HEK293 (cell line): ENCODE results near the gene RPS27.

Experiments
- CTCF ChIP-seq: fragments of 450-650 bp; formaldehyde crosslinking; IDR thresholded peaks from 2 replicates; pipeline ENCODE4 v1.5.1; 2016; ENCODE audit warnings: missing biosample characterization, missing genetic modification characterization
- FEZF1 ChIP-seq: fragments of 450-650 bp; formaldehyde crosslinking; IDR thresholded peaks from 2 replicates; pipeline ENCODE4 v1.5.1; 2016; ENCODE audit warnings: missing biosample characterization, missing genetic modification characterization
- KLF1 ChIP-seq: fragments of 450-650 bp; formaldehyde crosslinking; IDR thresholded peaks from 2 replicates; pipeline ENCODE4 v1.5.1; 2016; ENCODE audit warnings: missing biosample characterization, missing genetic modification characterization
- PRDM1 ChIP-seq: fragments of 450-650 bp; formaldehyde crosslinking; IDR thresholded peaks from 2 replicates; pipeline ENCODE4; 2016; ENCODE audit warnings: missing biosample characterization, missing genetic modification characterization
- SALL2 ChIP-seq: fragments of 450-650 bp; formaldehyde crosslinking; IDR thresholded peaks from 2 replicates; pipeline ENCODE4 v1.5.0; 2017; ENCODE audit warnings: missing biosample characterization, mild to moderate bottlenecking, missing genetic modification characterization, borderline replicate concordance
- TSHZ1 ChIP-seq: fragments of 450-650 bp; formaldehyde crosslinking; IDR thresholded peaks from 2 replicates; pipeline ENCODE4 v1.5.1; 2016; ENCODE audit warnings: missing biosample characterization, missing genetic modification characterization, borderline replicate concordance
- ZBTB11 ChIP-seq: fragments of 450-650 bp; formaldehyde crosslinking; conservative IDR thresholded peaks from 2 replicates; pipeline ENCODE4 v1.5.1; 2016; ENCODE audit warnings: low read depth, missing biosample characterization, missing genetic modification characterization
- ZBTB17 ChIP-seq: fragments of 450-650 bp; formaldehyde crosslinking; IDR thresholded peaks from 2 replicates; pipeline ENCODE4 v1.5.1; 2016; ENCODE audit warnings: missing biosample characterization, missing genetic modification characterization
- ZBTB21 ChIP-seq: fragments of 450-650 bp; formaldehyde crosslinking; IDR thresholded peaks from 2 replicates; pipeline ENCODE4 v1.5.1; 2017; ENCODE audit warnings: missing biosample characterization, missing genetic modification characterization
- ZBTB7A ChIP-seq: fragments of 450-650 bp; formaldehyde crosslinking; IDR thresholded peaks from 2 replicates; pipeline ENCODE4 v1.5.1; 2016; ENCODE audit warnings: low read depth, missing biosample characterization, missing genetic modification characterization
- ZNF112 ChIP-seq: fragments of 450-650 bp; formaldehyde crosslinking; IDR thresholded peaks from 2 replicates; pipeline ENCODE4 v1.5.0; 2017; ENCODE audit warnings: missing biosample characterization, missing genetic modification characterization
- ZNF132 ChIP-seq: fragments of 450-650 bp; formaldehyde crosslinking; IDR thresholded peaks from 2 replicates; pipeline ENCODE4 v1.5.1; 2017; ENCODE audit warnings: missing biosample characterization, missing genetic modification characterization, borderline replicate concordance
- ZNF140 ChIP-seq: fragments of 450-650 bp; formaldehyde crosslinking; IDR thresholded peaks from 2 replicates; pipeline ENCODE4 v1.5.1; 2016; ENCODE audit warnings: missing biosample characterization, missing genetic modification characterization
- ZNF155 ChIP-seq: fragments of 450-650 bp; formaldehyde crosslinking; IDR thresholded peaks from 2 replicates; pipeline ENCODE4 v1.5.1; 2016; ENCODE audit warnings: missing biosample characterization, missing genetic modification characterization
- ZNF398 ChIP-seq: fragments of 450-650 bp; formaldehyde crosslinking; IDR thresholded peaks from 2 replicates; pipeline ENCODE4 v1.5.1; 2017; ENCODE audit warnings: missing biosample characterization, missing genetic modification characterization
- ZNF404 ChIP-seq: fragments of 450-650 bp; formaldehyde crosslinking; IDR thresholded peaks from 2 replicates; pipeline ENCODE4 v1.5.1; 2017; ENCODE audit warnings: missing biosample characterization, missing genetic modification characterization
- ZNF423 ChIP-seq: fragments of 450-650 bp; formaldehyde crosslinking; IDR thresholded peaks from 2 replicates; pipeline ENCODE4 v1.5.1; 2016; ENCODE audit warnings: missing biosample characterization, missing genetic modification characterization
- ZNF488 ChIP-seq: fragments of 450-650 bp; formaldehyde crosslinking; IDR thresholded peaks from 2 replicates; pipeline ENCODE4 v1.5.1; 2016; ENCODE audit warnings: missing biosample characterization, missing genetic modification characterization
- ZNF555 ChIP-seq: fragments of 450-650 bp; formaldehyde crosslinking; conservative IDR thresholded peaks from 2 replicates; pipeline ENCODE4 v1.5.1; 2017; ENCODE audit warnings: missing biosample characterization, mild to moderate bottlenecking, missing genetic modification characterization, inconsistent platforms
- ZNF664 ChIP-seq: fragments of 450-650 bp; formaldehyde crosslinking; IDR thresholded peaks from 2 replicates; pipeline ENCODE4 v1.5.1; 2016; ENCODE audit warnings: missing biosample characterization, missing genetic modification characterization
- ZNF677 ChIP-seq: fragments of 450-650 bp; IDR thresholded peaks from 2 replicates; pipeline ENCODE4 v1.5.0; 2018; ENCODE audit warnings: missing biosample characterization, mild to moderate bottlenecking, missing genetic modification characterization, moderate library complexity
- ZNF777 ChIP-seq: fragments of 450-650 bp; formaldehyde crosslinking; IDR thresholded peaks from 2 replicates; pipeline ENCODE4 v1.5.1; 2017; ENCODE audit warnings: missing biosample characterization, missing genetic modification characterization, borderline replicate concordance
- ZNF791 ChIP-seq: fragments of 450-650 bp; formaldehyde crosslinking; IDR thresholded peaks from 2 replicates; pipeline ENCODE4 v1.5.1; 2016; ENCODE audit warnings: missing biosample characterization, missing genetic modification characterization
- ZSCAN18 ChIP-seq: fragments of 450-650 bp; formaldehyde crosslinking; IDR thresholded peaks from 2 replicates; pipeline ENCODE4 v1.5.1; 2016; ENCODE audit warnings: missing biosample characterization, missing genetic modification characterization
- ZSCAN23 ChIP-seq: fragments of 450-650 bp; formaldehyde crosslinking; IDR thresholded peaks from 2 replicates; pipeline ENCODE4 v1.5.1; 2016; ENCODE audit warnings: missing biosample characterization, missing genetic modification characterization
- ZSCAN4 ChIP-seq: fragments of 450-650 bp; formaldehyde crosslinking; IDR thresholded peaks from 2 replicates; pipeline ENCODE4 v1.5.1; 2017; ENCODE audit warnings: missing biosample characterization, missing genetic modification characterization

RPS27 gene

GRCh38 chr1:153945131-153945794 lies 45.3 kb upstream of the RPS27 start (continued):
- TF ChIP-seq ZBTB11 (tag by site-specific recombination) = no peak
- TF ChIP-seq SALL2 (tag by site-specific recombination) = no peak
- TF ChIP-seq ZSCAN18 (tag by site-specific recombination) = no peak
- TF ChIP-seq ZNF791 (tag by site-specific recombination) = no peak
- TF ChIP-seq ZNF155 = no peak
- no peak for TF ChIP-seq FEZF1
- TF ChIP-seq KLF1 (tag by site-specific recombination) = no peak
- TF ChIP-seq ZNF677 (tag by site-specific recombination) = no peak
- TF ChIP-seq ZSCAN23 (tag by site-specific recombination) = no peak
- TF ChIP-seq ZNF140 (tag by site-specific recombination) = no peak
- no peak for TF ChIP-seq ZNF398 (tag by site-specific recombination)
- no peak for TF ChIP-seq ZNF488 (tag by site-specific recombination)
- TF ChIP-seq ZNF404 (tag by site-specific recombination) = no peak
- TF ChIP-seq ZBTB21 (tag by site-specific recombination) = no peak
- no peak for TF ChIP-seq ZNF555 (tag by site-specific recombination)
- TF ChIP-seq ZSCAN4 = peak; percentile 98
- no peak for TF ChIP-seq ZNF777 (tag by site-specific recombination)
- TF ChIP-seq TSHZ1 = no peak
- no peak for TF ChIP-seq ZNF112
- TF ChIP-seq ZNF423 (tag by site-specific recombination) = peak; percentile 57; the same call in 1 of the 2 replicates
- no peak for TF ChIP-seq CTCF (tag by site-specific recombination)
- no peak for TF ChIP-seq ZBTB17 (tag by site-specific recombination)
- TF ChIP-seq ZNF664 (tag by site-specific recombination) = no peak
- no peak for TF ChIP-seq ZBTB7A (tag by site-specific recombination)
- TF ChIP-seq PRDM1 (tag by site-specific recombination) = no peak
- no peak for TF ChIP-seq ZNF132 (tag by site-specific recombination)
